WTC11 (cell line): ENCODE measurements around the gene TEC. TPM values are rescaled to one million over a fixed set of nuclear protein-coding genes. Genes with fewer than 3 reads are reported as not detected.

Experiments used
- ATAC-seq: fragments of 200-7000 bp; cut with Tn5 transposase; 2 replicates; pipeline ENCODE4 v1.10.0; 2021; ENCODE audit warnings: mild to moderate bottlenecking, moderate library complexity
- CTCF ChIA-PET: fragments of 300-600 bp; sonication (Branson Sonifier 250); formaldehyde crosslinking; loops from one replicate; lab custom pipeline; 2021; ENCODE audit warnings: antibody characterized with exemption; lab: Charles Lee
- POLR2A ChIA-PET: fragments of 350-600 bp; sonication (Branson Sonifier 250); formaldehyde crosslinking; loops from one replicate; lab custom pipeline; 2021; ENCODE audit warnings: antibody characterized with exemption; lab: Charles Lee
- DNase-seq: peaks from one replicate; pipeline ENCODE4 v3.0.0; 2021; ENCODE audit warnings: low spot score
- H3K27ac Mint-ChIP-seq: 2 replicates; pipeline ENCODE4 v1.8.0; 2021; ENCODE audit warnings: mixed read lengths
- H3K27me3 Mint-ChIP-seq: 2 replicates; pipeline ENCODE4 v1.8.0; 2021; ENCODE audit warnings: low read depth, mild to moderate bottlenecking, moderate library complexity, mixed read lengths
- H3K36me3 Mint-ChIP-seq: 2 replicates; pipeline ENCODE4 v1.8.0; 2021; ENCODE audit warnings: mixed read lengths
- H3K4me1 Mint-ChIP-seq: 2 replicates; pipeline ENCODE4 v1.8.0; 2022; ENCODE audit warnings: mixed read lengths
- H3K4me3 Mint-ChIP-seq: 2 replicates; pipeline ENCODE4 v1.8.0; 2021; ENCODE audit warnings: mild to moderate bottlenecking, moderate library complexity, mixed read lengths
- H3K9me3 Mint-ChIP-seq: 2 replicates; pipeline ENCODE4 v1.8.0; 2021; ENCODE audit warnings: mixed read lengths
- CREM ChIP-seq: sonication (generic); formaldehyde crosslinking; IDR thresholded peaks from 2 replicates; pipeline ENCODE4 v1.8.1; 2022; ENCODE audit warnings: mild to moderate bottlenecking, missing genetic modification reagents, moderate library complexity
- FOXK1 ChIP-seq: sonication (generic); formaldehyde crosslinking; IDR thresholded peaks from 2 replicates; pipeline ENCODE4 v1.8.0; 2022; ENCODE audit warnings: mild to moderate bottlenecking, moderate library complexity, missing genetic modification reagents
- KAT7 ChIP-seq: sonication (generic); formaldehyde crosslinking; IDR thresholded peaks from 2 replicates; pipeline ENCODE4 v1.8.1; 2023; ENCODE audit warnings: missing genetic modification reagents, mild to moderate bottlenecking, borderline replicate concordance
- NR3C1 ChIP-seq: sonication (generic); formaldehyde crosslinking; conservative IDR thresholded peaks from 2 replicates; pipeline ENCODE4 v1.8.1; 2023; ENCODE audit warnings: low read depth, mild to moderate bottlenecking, missing genetic modification reagents
- OVOL2 ChIP-seq: fragments of 250-450 bp; sonication (Bioruptor Pico); IDR thresholded peaks from 2 replicates; pipeline ENCODE4 v1.9.0; 2021; ENCODE audit warnings: mild to moderate bottlenecking, borderline replicate concordance
- TCF7 ChIP-seq: sonication (generic); formaldehyde crosslinking; IDR thresholded peaks from 2 replicates; pipeline ENCODE4 v1.8.0; 2022; ENCODE audit warnings: mild to moderate bottlenecking, low read depth, missing genetic modification reagents, moderate library complexity
- TEAD4 ChIP-seq: sonication (generic); formaldehyde crosslinking; IDR thresholded peaks from 2 replicates; pipeline ENCODE4 v1.8.0; 2022; ENCODE audit warnings: mild to moderate bottlenecking, missing genetic modification reagents
- TP53 ChIP-seq: sonication (generic); formaldehyde crosslinking; IDR thresholded peaks from 2 replicates; pipeline ENCODE4 v1.8.1; 2023; ENCODE audit warnings: mild to moderate bottlenecking, missing genetic modification reagents
- ZNF219 ChIP-seq: sonication (generic); formaldehyde crosslinking; IDR thresholded peaks from 2 replicates; pipeline ENCODE4 v1.8.0; 2023; ENCODE audit warnings: missing genetic modification reagents, mild to moderate bottlenecking, borderline replicate concordance
- ZNF232 ChIP-seq: sonication (generic); formaldehyde crosslinking; IDR thresholded peaks from 2 replicates; pipeline ENCODE4 v1.8.0; 2022; ENCODE audit warnings: mild to moderate bottlenecking, missing genetic modification reagents
- ZNF396 ChIP-seq: fragments of 250-450 bp; sonication (Bioruptor Pico); IDR thresholded peaks from 2 replicates; pipeline ENCODE4 v1.8.0; 2021; ENCODE audit warnings: mild to moderate bottlenecking, moderate library complexity, borderline replicate concordance
- ZNF416 ChIP-seq: fragments of 250-450 bp; sonication (Bioruptor Pico); IDR thresholded peaks from 2 replicates; pipeline ENCODE4 v1.9.0; 2021; ENCODE audit warnings: mild to moderate bottlenecking, inconsistent platforms
- ZNF423 ChIP-seq: fragments of 250-450 bp; sonication (Bioruptor Pico); IDR thresholded peaks from 2 replicates; pipeline ENCODE4 v2.1.2; 2022; ENCODE audit warnings: mild to moderate bottlenecking, moderate library complexity
- ZNF671 ChIP-seq: fragments of 250-450 bp; sonication (Bioruptor Pico); IDR thresholded peaks from 2 replicates; pipeline ENCODE4 v1.8.0; 2021; ENCODE audit warnings: mild to moderate bottlenecking
- total RNA-seq: library from RNA; stranded (reverse); gene quantifications from 3 replicates; pipeline ENCODE4 v1.2.3, GENCODE V29; 2021
- TF ChIP-seq, protein P1 (sequence below): fragments of 250-450 bp; sonication (Bioruptor Pico); IDR thresholded peaks from 2 replicates; pipeline ENCODE4 v1.9.0; 2021; ENCODE audit warnings: mild to moderate bottlenecking
- TF ChIP-seq, protein P2 (sequence below): fragments of 250-450 bp; sonication (Bioruptor Pico); IDR thresholded peaks from 2 replicates; pipeline ENCODE4 v1.9.0; 2021; ENCODE audit warnings: moderate library complexity, mild to moderate bottlenecking, inconsistent platforms, borderline replicate concordance
- TF ChIP-seq, protein P3 (sequence below): sonication (generic); formaldehyde crosslinking; IDR thresholded peaks from 2 replicates; pipeline ENCODE4 v1.8.0; 2022; ENCODE audit warnings: mild to moderate bottlenecking, missing genetic modification reagents
- TF ChIP-seq, protein P4 (sequence below): fragments of 250-450 bp; sonication (Bioruptor Pico); IDR thresholded peaks from 2 replicates; pipeline ENCODE4 v1.9.0; 2021; ENCODE audit warnings: mild to moderate bottlenecking
- TF ChIP-seq, protein P5 (sequence below): sonication (generic); formaldehyde crosslinking; IDR thresholded peaks from 2 replicates; pipeline ENCODE4 v1.8.0; 2023; ENCODE audit warnings: missing genetic modification reagents
- TF ChIP-seq, protein P6 (sequence below): sonication (generic); formaldehyde crosslinking; IDR thresholded peaks from 2 replicates; pipeline ENCODE4 v1.8.1; 2023; ENCODE audit warnings: mild to moderate bottlenecking, missing genetic modification reagents, moderate library complexity
- TF ChIP-seq, protein P7 (sequence below): sonication (generic); formaldehyde crosslinking; IDR thresholded peaks from 2 replicates; pipeline ENCODE4 v1.8.1; 2022; ENCODE audit warnings: mild to moderate bottlenecking, missing genetic modification reagents, moderate library complexity, borderline replicate concordance

The TEC gene
- total RNA-seq, 1 experiment from 2014 or later: 8.8 TPM

DNA sequence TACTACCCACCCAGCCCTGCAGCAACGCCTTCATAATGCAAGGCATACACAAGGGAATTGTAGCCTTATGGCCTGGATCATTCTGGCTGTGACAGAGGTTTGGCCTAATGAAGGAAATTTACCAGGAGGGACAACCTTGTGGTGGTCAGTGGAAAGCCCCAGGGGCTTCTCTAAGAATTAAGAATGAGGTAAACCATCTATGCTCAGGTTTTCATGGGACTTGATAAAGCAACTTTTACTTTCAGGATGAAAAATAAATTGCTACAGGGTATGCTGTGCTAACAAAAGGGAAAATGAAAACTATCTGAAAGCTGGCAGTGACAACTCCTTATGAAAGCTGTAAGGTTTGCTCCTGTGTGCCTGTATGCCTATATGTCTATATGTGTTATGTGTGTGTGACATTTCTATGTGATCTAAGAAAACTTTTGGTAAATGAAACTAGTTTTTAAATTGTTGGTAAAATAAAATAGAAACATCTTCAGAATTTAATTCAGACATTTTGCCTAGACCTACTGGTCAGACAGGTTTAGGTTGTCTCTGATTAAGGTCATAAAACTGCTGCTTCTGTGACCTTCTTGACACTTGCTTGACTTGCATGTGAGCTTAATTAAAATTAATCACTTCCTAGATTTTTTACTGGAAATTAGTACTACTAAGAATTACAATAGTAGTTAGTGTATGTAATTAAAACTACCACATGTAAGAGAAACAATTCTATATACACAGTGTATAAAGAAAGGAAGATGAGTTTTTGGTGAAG is 115.7 kb downstream of the TEC start (continued):
- TF ChIP-seq, protein P1, sequence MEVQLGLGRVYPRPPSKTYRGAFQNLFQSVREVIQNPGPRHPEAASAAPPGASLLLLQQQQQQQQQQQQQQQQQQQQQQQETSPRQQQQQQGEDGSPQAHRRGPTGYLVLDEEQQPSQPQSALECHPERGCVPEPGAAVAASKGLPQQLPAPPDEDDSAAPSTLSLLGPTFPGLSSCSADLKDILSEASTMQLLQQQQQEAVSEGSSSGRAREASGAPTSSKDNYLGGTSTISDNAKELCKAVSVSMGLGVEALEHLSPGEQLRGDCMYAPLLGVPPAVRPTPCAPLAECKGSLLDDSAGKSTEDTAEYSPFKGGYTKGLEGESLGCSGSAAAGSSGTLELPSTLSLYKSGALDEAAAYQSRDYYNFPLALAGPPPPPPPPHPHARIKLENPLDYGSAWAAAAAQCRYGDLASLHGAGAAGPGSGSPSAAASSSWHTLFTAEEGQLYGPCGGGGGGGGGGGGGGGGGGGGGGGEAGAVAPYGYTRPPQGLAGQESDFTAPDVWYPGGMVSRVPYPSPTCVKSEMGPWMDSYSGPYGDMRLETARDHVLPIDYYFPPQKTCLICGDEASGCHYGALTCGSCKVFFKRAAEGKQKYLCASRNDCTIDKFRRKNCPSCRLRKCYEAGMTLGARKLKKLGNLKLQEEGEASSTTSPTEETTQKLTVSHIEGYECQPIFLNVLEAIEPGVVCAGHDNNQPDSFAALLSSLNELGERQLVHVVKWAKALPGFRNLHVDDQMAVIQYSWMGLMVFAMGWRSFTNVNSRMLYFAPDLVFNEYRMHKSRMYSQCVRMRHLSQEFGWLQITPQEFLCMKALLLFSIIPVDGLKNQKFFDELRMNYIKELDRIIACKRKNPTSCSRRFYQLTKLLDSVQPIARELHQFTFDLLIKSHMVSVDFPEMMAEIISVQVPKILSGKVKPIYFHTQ (CRISPR knock-in tag): no peak
- TF ChIP-seq TEAD4 (CRISPR knock-in tag): no peak
- TF ChIP-seq, protein P2, sequence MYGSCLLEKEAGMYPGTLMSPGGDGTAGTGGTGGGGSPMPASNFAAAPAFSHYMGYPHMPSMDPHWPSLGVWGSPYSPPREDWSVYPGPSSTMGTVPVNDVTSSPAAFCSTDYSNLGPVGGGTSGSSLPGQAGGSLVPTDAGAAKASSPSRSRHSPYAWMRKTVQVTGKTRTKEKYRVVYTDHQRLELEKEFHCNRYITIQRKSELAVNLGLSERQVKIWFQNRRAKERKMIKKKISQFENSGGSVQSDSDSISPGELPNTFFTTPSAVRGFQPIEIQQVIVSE: no peak
- TF ChIP-seq FOXK1 (CRISPR knock-in tag): no peak
- TF ChIP-seq, protein P3, sequence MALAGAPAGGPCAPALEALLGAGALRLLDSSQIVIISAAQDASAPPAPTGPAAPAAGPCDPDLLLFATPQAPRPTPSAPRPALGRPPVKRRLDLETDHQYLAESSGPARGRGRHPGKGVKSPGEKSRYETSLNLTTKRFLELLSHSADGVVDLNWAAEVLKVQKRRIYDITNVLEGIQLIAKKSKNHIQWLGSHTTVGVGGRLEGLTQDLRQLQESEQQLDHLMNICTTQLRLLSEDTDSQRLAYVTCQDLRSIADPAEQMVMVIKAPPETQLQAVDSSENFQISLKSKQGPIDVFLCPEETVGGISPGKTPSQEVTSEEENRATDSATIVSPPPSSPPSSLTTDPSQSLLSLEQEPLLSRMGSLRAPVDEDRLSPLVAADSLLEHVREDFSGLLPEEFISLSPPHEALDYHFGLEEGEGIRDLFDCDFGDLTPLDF (CRISPR knock-in tag): no peak
- TF ChIP-seq OVOL2 (CRISPR knock-in tag): no peak

DNA sequence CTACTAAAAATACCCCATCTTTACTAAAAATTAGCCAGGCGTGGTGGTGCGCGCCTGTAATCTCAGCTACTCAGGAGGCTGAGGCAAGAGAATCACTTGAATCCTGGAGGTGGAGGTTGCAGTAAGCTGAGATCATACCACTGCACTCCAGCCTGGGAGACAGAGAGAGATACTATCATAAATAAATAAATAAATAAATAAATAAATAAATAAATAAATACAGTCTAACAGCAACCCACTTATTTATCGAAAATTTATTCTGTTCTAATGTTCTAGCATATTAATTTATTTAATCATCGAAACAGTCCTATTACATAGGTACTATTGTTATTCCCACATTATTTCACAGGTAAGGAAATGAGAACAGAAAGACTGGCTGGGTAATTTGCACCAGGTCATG is 117.4 kb downstream of the TEC start:
- Mint-ChIP-seq H3K9me3 (peaks cover 41% of the 10 kb centered on the region), H3K4me1 (peaks cover 6% of the 10 kb centered on the region), H3K4me3 (no peak overlapping the region), H3K27me3 (no peaks in the 10 kb centered on the region), H3K27ac (no peak overlapping the region), H3K36me3 (peaks cover 59% of the 10 kb centered on the region)
- DNase-seq (no peak), ATAC-seq (no peak)
- ChIA-PET POLR2A (no interaction called here), CTCF (no interaction called here)
- TF ChIP-seq ZNF232 (CRISPR knock-in tag) (no peak), KAT7 (CRISPR knock-in tag) (no peak), TEAD4 (CRISPR knock-in tag) (no peak), ZNF423 (no peak), NR3C1 (CRISPR knock-in tag) (no peak), ZNF219 (no peak), TP53 (CRISPR knock-in tag) (no peak), CREM (no peak), ZNF671 (no peak), TCF7 (no peak), ZNF416 (CRISPR knock-in tag) (no peak), ZNF396 (CRISPR knock-in tag) (no peak)
- TF ChIP-seq, protein P4, sequence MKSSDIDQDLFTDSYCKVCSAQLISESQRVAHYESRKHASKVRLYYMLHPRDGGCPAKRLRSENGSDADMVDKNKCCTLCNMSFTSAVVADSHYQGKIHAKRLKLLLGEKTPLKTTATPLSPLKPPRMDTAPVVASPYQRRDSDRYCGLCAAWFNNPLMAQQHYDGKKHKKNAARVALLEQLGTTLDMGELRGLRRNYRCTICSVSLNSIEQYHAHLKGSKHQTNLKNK (CRISPR knock-in tag): no peak
- TF ChIP-seq, protein P5, sequence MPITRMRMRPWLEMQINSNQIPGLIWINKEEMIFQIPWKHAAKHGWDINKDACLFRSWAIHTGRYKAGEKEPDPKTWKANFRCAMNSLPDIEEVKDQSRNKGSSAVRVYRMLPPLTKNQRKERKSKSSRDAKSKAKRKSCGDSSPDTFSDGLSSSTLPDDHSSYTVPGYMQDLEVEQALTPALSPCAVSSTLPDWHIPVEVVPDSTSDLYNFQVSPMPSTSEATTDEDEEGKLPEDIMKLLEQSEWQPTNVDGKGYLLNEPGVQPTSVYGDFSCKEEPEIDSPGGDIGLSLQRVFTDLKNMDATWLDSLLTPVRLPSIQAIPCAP (CRISPR knock-in tag): no peak
- TF ChIP-seq, protein P6, sequence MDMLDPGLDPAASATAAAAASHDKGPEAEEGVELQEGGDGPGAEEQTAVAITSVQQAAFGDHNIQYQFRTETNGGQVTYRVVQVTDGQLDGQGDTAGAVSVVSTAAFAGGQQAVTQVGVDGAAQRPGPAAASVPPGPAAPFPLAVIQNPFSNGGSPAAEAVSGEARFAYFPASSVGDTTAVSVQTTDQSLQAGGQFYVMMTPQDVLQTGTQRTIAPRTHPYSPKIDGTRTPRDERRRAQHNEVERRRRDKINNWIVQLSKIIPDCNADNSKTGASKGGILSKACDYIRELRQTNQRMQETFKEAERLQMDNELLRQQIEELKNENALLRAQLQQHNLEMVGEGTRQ (CRISPR knock-in tag): no peak
- TF ChIP-seq, protein P7, sequence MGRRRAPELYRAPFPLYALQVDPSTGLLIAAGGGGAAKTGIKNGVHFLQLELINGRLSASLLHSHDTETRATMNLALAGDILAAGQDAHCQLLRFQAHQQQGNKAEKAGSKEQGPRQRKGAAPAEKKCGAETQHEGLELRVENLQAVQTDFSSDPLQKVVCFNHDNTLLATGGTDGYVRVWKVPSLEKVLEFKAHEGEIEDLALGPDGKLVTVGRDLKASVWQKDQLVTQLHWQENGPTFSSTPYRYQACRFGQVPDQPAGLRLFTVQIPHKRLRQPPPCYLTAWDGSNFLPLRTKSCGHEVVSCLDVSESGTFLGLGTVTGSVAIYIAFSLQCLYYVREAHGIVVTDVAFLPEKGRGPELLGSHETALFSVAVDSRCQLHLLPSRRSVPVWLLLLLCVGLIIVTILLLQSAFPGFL: no peak
